Measurements from ENCODE around the gene NCAN. TPM values are rescaled to one million over a fixed set of nuclear protein-coding genes. Genes with fewer than 3 reads are reported as not detected.

NCAN gene
- total and polyA plus RNA-seq, 2 of the 4 experiments (the other 2 are of a cell fraction): not detected

- dilution Hi-C loops (cut with HindIII; ENCODE audit: low sequenced_read_pairs, unreplicated experiment): no loop called here
- H2BK120ac ChIP-seq (ENCODE audit: low read depth, low read length): peak within 1 kb of the TSS; percentile 78
- peak; percentile 95 for ATAC-seq (ENCODE audit: low read depth)
- peak within 1 kb of the TSS; percentile 97 for H3K9ac ChIP-seq (ENCODE audit: low read depth, low read length)
- H3K36me3 ChIP-seq (ENCODE audit: control insufficient read depth, insufficient read depth, low read length): peaks cover 13% of the 10 kb centered on the region
- POLR2A ChIA-PET (ENCODE audit: unreplicated experiment): interaction anchor here (0.5 to 1.0 kb wide), 3 partner anchors 11 to 135 kb away, joined by 3 to 26 read pairs (median 5); partner anchors contain the start of gene NR2C2AP
- H4K91ac ChIP-seq (ENCODE audit: insufficient read depth, low read depth, low read length): peak within 1 kb of the TSS; percentile 96
- H2BK15ac ChIP-seq (ENCODE audit: low read depth, low read length): peak within 1 kb of the TSS; percentile 66; the same call in 1 of the 3 replicates
- H2AFZ ChIP-seq (replicated peaks; ENCODE audit: low read length, poor library complexity): peak within 1 kb of the TSS; percentile 98
- peaks cover 42 to 65% of the 10 kb centered on the region in 2 experiments for H3K79me1 ChIP-seq (ENCODE audit: low read depth in 1 of 2, low read length in 2 of 2)
- H4K20me1 ChIP-seq (ENCODE audit: insufficient read depth, low read length): peaks cover 9% of the 10 kb centered on the region
- peak within 1 kb of the TSS; percentile 88 for H2AK9ac ChIP-seq (replicated peaks; ENCODE audit: low read depth, low read length, poor library complexity)
- 0% methylated on average over 4 of the region's 53 CpGs; no CpG with 5 or more reads in 1 of the 2 experiments for WGBS, 2 experiments (ENCODE audit: extremely low coverage in 2 of 2, insufficient read length in 1 of 2)
- peaks cover 6% of the 10 kb centered on the region; the same call in 1 of the 2 replicates for H3K4me1 ChIP-seq (ENCODE audit: control insufficient read depth, insufficient read depth, low read length)
- H4K5ac ChIP-seq (ENCODE audit: low read depth, low read length): peak within 1 kb of the TSS; percentile 96
- H4K8ac ChIP-seq (ENCODE audit: low read depth in 2 of 2, low read length in 2 of 2): peak within 1 kb of the TSS; percentile 95 to 99
- peak; percentile 98 for DNase-seq
- in situ Hi-C loops (cut with MboI; ENCODE audit: low sequenced_read_pairs): no loop called here
- H2AK5ac ChIP-seq (ENCODE audit: low read depth, low read length): peak within 1 kb of the TSS; percentile 88
- no peak within 1 kb of the TSS for H2BK20ac ChIP-seq (ENCODE audit: low read depth, low read length)
- CTCF ChIA-PET: no interaction called here
- H3K27ac ChIP-seq (ENCODE audit: insufficient read depth, low read length): peak within 1 kb of the TSS; percentile 98
- intact Hi-C loops (cut with micrococcal nuclease): loop anchor here (2.0 kb wide), 1 partner anchor 129 kb away; the partner anchor contains the start of genes MAU2 and SUGP1
- peak within 1 kb of the TSS; percentile 93 for H3K18ac ChIP-seq (ENCODE audit: low read depth, low read length)
- H3K27me3 ChIP-seq (ENCODE audit: control insufficient read depth, insufficient read depth, low read length): no peaks in the 10 kb centered on the region
- no TSS peak for BruUV-seq (replicated peaks)
- no peaks in the 10 kb centered on the region for H3K9me3 ChIP-seq (ENCODE audit: control insufficient read depth, insufficient read depth, low read length)
- H3K4me2 ChIP-seq (ENCODE audit: low read depth, low read length): peak within 1 kb of the TSS; percentile 92
- peak within 1 kb of the TSS; percentile 84 for H3K14ac ChIP-seq (replicated peaks; ENCODE audit: low read depth, low read length)
- H3K23ac ChIP-seq (ENCODE audit: low read depth, low read length): peak within 1 kb of the TSS; percentile 77
- H2BK5ac ChIP-seq (ENCODE audit: low read depth, low read length, poor library complexity, severe bottlenecking): peak within 1 kb of the TSS; percentile 93
- TF ChIP-seq MAZ (IDR thresholded peaks at IDR 0.05; ENCODE audit: borderline replicate concordance, low read depth, low read length) (peak; percentile 82; the same call in 1 of the 2 replicates), USF2 (IDR thresholded peaks at IDR 0.05; ENCODE audit: low read depth, low read length) (peak; percentile 13; the same call in 1 of the 2 replicates), FOS (IDR thresholded peaks at IDR 0.05; ENCODE audit: low read depth, low read length) (no peak), CHD1 (IDR thresholded peaks at IDR 0.05; ENCODE audit: low read depth, low read length) (peak; percentile 54; the same call in 1 of the 2 replicates)
- peak within 1 kb of the TSS; percentile 96 for H3K4me3 ChIP-seq (ENCODE audit: insufficient read depth, low read depth, low read length)
- H3K4ac ChIP-seq (ENCODE audit: low read depth, low read length): peak within 1 kb of the TSS; percentile 89
- no peaks in the 10 kb centered on the region; the same call in 1 of the 2 replicates for H3K9me1 ChIP-seq (ENCODE audit: insufficient read depth, low read length)
- peak within 1 kb of the TSS; percentile 88 for H3K56ac ChIP-seq (ENCODE audit: extremely low read depth, insufficient read depth, low read length)
Observed at GRCh38 chr19:19192078-19192882, 19.5 kb upstream of the NCAN start, which contains the start of the genes BORCS8 and RFXANK. TSS of gene BORCS8 (minus strand) at chr19:19192152. CDS start at chr19:19192117, 35 bp downstream. TSS of gene RFXANK (plus strand) at chr19:19192258. CDS start at chr19:19193947, 1,689 bp downstream.
